SKM-1 treated with dmso at 0.1 percent for 144 hours (cell line): ENCODE measurements around the gene RSPO1.

Experiments
- DNase-seq: peaks from one replicate; lab custom pipeline; 2025; ENCODE audit not compliant: unreplicated experiment; lab: John Stamatoyannopoulos, UW

Gene RSPO1

DNA sequence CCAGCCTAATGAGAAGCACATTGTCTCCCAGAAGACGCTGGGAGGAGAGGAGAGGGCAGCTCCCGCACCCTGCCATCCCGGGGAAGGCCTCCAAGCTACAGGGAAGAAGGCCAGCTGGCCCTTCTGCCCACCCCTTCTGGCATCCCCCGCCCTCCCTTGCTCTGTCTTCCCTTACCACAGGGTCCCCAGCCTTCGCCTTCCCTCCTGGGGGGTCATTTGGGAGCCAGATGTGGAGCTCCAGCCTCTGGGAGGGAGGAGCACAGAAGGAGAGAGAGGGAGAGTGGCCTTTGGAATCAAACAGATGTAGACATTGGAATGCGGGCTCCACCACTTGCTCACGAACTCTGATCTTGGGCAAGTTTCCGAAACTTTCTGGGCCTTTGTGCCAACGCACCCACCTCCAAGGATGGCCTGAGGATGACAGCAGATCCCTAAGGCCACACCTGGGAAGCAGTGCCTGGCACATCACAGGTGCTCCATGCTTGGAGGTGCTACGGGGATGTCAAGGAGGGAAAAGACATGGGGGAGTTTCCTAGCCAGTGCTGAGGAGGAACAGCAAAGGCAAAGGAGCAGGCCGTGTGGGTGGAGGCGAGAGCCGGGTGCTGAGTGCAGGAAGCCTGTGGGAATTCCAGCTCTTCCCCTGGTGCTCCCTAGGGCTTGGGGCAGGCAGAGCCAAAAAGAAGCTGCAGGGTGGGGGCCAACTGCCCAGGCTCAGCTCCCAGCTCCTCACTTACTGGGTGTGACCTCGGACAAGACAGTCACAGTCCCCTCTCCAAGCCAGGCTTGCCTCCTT is 23.1 kb upstream of the RSPO1 start:
- no peak for DNase-seq

DNA sequence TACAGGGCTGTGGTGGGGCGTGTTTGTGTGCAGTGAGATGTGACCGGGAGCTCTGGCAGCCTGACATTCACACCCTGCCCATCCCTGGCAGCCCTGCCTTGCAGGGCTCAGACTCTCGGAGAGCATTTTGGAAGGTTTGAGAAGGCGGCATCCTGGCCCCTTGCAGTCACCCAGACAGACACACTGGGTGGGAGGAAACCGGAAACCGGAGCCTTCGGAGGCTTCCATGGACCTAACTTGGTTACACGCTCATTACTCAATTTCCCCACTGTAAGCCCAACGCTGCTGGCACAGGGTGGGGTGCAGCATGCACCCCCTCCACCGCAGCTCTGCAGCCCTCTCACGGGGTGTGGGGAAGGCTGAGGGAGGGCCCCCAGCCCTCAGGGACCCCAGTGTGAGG is 22.2 kb upstream of the RSPO1 start:
- DNase-seq = no peak

DNA sequence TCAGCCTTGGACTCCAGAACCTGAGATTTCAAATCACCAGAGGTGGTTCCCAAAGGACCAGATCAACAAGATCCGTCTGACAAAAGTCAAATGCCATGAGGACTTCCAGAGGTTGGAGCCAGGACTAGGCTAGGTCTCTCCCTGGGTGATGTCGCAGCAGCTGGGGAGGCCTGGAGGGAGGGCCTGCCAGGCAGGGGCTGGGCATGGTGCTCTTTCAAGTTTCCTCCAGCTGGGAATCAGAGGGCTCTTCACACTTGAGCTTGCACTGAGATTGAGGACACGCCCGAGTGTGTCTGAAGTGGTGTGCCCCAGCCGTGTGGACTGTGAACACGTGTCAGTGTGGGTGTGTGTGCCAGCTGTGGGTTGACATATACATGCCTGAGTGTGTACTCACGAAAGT is 21.3 kb upstream of the RSPO1 start:
- no peak for DNase-seq

DNA sequence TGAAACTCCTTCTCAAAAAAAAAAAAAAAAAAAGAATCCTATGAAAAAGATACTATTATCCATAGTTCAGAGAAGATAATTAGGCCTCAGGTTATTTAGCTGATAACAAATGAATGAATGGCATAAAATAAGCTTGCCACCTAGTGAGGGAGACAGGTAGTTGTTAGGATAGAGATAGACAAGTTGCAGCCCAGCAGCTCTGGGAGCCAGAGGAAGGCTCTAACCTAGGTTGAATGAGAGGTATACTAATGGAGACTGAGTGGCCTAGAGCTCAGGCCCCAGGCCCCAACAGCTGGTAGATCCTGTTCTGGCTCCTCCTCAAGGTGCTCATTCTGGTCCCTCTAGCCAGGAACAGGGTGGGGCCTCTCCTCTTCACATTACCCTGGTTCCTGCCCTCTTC is 20.6 kb upstream of the RSPO1 start:
- DNase-seq = no peak

DNA sequence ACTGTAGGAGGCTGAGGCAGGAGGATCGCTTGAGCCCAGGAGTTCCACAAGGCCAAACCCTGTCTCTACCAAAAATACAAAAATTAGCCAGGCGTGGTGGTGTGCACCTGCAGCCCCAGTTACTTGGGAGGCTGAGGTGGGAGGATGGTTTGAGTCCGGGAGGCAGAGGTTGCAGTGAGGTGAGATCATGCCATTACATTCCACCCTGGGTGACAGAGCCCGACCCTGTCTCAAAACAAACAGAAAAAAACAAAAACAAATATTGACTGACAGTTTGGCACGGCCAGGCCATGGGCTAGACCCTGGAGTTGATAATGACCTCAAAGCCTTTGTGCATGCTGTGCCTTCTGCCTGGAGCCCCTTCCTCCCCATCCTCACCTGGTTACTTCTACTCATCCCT is 19.2 kb upstream of the RSPO1 start:
- DNase-seq = no peak

DNA sequence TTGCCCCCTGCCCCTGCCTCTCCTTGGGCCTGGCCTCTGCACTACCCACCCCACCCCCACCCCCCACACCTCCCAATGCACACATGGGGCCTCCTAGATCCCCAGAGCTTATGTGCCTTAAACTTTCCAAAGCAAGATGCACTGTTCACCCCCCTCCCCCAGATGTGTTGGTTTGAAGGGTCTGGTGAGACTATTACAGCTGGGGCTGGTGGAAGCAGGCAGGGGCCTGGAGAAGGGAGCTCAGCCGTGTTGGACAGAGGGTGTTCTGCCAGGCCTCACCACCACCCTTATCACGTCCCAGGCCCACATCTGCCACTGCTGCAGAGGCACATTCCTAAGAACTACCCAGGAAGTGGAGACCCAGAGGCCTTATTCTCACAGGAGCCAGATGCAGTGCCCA is 18.3 kb upstream of the RSPO1 start:
- DNase-seq = no peak

DNA sequence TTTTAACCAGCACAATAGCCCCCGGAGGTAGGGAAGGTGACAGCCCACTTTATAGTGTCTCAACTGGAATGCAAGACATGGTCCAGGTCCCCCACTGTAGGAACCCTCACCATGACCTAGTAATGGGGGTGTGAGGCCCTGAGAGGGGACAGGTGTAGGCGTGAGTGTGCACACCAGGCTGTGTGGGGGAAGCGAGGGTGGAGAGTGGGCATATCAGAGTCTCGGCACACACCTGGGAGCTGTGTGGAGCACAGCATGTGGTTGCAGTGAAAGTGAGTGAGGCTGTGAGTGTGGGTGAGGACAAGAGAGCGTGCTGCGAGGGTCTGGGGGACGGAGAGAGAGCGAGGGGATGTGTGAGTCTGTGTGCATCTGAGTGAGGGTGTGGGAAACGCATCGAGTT is 17.1 kb upstream of the RSPO1 start:
- DNase-seq = no peak

DNA sequence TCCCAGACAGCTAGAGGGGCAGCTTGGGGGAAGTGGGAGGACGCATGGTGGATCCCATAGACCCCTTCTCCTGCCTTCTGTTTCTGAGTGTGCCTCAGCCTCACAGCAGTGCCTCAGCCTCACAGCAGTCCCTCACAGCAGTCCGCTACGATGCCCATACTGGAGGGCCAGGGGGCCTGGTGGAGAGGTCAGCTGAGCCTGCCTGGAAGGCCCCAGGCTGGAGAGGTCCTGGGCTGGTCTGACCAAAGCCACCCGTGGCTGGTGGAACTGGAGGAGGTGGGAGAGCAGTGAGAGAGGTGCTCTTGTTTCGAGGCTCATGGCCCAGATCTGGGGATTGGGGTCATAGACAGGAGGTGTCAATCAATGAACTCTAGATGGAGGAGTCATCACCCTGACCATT is 16.0 kb upstream of the RSPO1 start:
- no peak for DNase-seq

DNA sequence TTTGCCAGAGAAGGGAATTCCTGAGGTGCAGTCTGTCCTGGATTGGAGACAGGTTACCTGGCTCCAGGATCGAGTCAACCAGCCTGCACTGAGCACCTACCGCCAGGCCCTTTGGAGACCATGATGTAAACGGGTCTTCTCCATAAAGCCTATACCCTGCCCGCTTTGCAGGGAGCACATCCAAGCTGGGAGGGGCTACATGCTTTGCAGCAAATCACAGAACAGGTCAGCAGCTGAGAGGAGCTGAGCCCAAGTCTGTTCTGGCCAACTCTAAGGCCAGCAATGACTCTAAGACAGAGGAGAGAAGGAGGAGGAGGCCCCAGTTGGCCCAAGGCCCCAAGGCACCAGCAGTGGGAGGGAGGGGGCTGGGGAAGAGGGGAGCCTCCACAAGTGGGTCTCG is 15.5 kb upstream of the RSPO1 start:
- no peak for DNase-seq

DNA sequence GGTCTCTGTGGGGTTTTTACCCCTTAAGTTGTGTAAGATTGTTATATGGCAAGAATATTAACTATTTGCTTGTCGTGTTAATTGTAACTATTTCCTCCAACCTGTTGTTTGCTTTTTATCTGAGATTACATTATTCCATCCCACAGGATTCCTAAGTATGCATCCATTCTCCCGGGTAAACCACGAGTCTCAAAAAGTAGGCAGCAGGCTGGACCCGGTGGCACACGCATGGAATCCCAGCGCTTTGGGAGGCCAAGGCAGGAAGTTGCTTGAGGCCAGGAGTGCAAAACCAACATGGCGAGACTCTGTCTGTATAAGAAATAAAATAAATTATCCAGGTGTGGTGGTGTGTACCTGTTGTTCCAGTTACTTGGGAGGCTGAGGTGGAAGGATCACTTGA is 12.6 kb upstream of the RSPO1 start:
- no peak for DNase-seq

DNA sequence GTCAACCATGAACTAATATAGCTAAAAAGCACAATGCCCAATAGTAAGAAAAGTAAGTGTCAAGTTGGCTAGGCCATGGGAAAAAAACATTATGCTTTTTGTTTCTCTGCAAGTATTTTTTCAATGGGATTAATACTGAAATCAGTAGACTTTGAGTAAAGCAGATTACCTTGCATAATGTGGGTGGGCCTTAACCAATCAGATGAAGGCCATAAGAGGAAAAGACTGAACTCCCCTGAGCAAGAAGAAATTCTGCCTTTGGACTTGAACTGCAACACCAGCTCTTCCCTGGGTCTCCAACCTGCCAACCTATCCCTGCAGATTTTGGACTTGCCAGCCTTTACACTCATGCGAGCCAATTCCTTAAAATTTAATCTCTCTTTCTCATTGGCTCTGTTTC is 6.4 kb upstream of the RSPO1 start:
- DNase-seq = no peak

DNA sequence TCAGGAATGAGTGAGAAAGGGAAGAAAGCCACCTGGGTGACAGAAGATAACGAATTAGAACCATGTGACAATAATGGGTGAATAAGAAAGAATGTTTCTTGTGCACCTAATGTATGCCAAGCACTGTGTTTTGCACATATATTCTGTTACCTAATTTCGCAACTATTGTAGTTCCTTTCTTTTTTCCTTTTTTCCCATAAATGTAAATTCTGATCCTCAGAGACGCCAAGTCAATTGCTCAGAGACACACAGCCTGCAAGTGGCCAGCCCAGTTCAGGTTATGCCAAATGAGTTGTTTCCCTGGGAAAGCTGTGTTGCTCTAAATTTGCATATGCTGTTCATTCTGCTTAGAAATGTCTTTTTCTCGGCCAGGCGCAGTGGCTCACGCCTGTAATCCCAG is 1.7 kb upstream of the RSPO1 start:
- no peak for DNase-seq

DNA sequence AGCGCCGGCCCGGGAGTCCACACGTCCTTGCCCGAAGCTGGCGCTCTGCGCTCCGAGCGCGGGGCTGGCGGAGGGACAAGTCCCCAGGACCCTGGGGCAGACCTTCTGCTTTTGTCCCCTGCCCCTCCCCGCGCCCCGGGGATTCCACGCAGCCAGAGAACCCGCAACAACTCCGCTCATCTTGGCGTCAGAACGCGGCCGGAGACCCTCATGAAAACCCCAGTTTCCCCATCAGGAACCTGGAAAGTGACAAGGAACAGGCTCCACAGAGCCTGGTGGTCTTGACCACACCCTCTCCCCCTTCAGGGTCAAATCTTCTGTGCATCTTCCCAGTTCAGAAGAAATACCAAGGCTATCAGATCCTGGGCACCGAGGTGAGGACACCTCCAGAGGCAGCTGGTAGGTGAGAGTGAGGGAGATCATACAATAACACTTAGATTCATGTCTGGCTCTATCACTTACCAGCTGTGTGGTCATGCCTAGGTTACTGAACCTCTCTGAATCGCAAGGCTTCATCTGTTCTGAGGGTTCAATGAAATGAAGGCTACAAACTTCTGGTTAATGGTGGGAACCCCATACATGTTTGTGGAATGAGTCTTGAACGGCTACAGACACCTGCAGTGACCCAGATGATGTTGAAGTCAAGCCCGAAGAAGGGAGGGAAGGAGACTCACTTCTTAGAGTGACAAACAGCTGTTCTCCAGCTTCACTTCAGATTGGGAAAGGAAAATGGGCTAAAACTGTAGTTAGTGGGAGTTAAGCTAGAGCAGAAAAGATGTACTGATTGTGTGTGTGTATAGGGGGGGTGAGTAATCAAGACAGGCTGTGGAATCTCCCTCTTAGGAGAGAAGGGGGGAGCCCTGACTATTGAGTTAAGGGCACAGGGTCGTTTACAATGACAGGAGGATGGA is 555 bp upstream of the RSPO1 start:
- DNase-seq = no peak

DNA sequence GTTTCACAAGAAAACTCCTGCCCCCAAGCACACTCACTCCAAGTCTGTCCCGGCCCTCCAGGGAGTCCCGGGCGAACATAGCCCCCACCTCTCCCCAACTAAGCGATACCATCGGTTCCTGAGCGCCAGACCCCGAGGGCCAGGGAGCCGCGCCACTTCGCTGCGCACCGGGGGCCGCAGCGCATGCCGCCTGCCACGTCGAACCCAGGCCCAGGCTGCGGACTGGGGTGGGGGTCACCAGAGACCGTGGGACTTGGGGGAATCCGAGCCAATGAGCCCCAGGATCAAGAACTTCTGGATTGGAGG is 801 bp downstream of the RSPO1 start:
- DNase-seq = no peak

DNA sequence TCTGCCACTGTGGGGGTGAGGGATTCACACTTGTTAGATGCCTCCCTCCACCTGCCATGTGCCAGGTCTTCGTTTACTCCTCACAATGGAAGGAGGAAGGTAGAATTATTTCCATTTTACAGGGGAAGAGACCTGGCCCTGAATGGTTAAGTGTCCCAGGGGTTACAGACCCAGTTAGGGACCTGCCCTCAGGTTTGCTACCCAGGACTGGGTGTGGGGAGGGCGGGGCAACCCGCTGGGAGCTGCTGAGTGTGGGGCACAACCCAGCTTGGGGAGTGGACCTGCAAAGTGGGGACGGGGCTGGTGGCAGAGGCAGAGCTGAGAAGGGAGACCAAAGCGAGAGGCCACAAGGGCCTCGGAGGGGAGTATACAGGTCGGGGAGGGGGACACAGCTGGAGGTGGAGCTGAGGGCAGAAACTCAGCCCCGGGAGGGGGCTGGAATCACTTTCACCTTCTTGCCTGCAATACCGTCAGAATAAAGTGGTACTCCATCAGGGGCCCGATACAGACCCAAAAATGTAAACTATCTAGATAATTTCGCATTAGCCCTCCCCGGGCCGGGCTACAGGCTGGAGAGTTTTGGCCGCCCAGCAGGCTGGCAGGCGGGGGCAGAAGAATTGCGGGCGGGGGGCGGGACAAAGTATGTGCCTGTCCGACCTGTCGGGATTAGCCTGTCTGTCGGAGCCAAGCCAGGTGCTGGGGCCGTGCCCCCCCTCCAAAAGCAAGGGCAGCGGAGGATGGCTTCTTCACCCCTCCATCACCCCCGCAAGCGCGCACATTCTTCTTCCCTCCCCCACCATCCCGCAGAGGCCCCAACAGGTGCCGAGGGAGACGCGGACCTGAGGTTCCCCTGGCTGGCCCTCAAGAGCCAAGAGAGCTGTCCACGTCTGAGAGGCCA is 1.4 kb downstream of the RSPO1 start:
- DNase-seq = no peak

DNA sequence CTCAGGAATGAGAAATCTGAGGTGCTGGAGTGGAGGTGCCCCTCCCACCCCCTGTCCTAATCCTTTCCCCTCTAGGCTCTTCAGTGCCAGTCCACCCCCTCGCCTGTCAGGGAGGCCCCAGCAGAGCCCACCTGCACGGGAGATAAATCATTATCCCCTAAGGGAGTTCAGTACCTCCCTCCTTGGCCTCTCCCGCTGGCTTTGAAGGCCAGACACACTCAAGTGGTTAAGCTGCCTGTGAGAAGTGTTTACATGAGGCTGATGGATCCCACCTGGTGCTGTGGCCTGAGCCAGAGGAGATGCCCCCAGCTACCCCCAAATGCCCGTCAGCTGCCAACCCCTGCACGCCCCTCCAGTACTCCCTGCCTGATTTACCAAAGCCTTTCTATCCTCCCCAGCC is 3.7 kb downstream of the RSPO1 start:
- no peak for DNase-seq

DNA sequence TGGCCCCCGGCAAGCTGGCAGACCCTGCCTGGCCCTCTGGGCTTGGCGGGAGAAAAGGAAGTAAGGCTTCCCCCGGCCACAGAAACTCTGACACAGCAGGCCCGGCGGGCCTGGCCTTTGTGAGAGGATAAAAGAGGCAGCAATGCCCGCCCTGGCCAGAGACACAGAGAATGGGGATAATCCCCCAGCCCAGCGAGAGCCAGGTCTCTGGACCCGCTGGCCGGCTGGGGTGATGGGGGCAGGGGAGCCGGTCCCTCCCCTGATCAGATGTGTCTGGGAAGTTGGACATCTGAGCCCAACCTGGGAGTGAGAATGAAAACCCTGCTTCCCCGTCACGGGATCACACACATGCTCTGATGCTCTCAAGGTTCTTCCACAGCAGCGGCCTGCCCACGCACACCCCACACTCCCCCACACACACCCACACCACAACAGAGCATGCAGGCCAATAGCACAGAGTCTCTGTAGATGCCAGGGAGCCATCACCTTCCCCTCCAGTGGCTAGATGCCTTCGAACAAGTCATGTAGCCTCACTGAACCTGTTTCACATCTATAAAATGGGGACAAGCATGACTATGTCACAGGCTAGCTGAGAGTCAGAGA is 4.2 kb downstream of the RSPO1 start:
- no peak for DNase-seq

DNA sequence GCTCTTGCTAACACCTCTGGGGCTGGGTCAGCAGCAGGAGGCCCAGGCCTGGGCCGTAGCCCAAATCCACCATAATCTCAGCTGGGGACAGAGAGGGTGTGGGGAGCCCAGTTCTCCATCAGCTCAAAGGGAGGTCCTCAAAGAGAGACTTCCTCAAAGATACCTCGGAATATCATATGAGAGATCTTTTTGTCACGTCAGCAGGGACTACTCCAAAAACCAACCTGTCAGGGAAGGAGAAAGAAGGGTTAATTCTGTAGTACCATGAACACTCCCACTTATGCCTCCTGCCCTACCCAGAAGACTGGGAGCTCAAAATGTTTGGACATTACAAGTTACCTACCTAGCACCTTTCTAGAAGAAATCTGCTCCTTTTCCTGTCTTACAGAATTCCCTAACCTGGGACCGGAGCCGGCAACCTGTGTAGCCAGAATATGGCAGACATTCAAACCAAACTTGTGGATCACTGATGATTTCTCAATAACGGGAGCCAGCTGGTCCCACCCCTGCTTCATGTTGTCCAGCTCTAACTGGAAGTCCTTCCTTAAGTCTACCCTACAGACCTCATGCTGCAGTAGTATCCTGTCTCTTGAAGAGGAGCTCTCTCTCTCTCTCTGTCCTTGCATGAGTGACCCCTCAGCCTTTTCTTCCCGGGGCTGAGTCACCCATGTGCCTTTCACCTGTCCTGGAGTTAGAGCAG is 4.8 kb downstream of the RSPO1 start:
- DNase-seq = no peak

DNA sequence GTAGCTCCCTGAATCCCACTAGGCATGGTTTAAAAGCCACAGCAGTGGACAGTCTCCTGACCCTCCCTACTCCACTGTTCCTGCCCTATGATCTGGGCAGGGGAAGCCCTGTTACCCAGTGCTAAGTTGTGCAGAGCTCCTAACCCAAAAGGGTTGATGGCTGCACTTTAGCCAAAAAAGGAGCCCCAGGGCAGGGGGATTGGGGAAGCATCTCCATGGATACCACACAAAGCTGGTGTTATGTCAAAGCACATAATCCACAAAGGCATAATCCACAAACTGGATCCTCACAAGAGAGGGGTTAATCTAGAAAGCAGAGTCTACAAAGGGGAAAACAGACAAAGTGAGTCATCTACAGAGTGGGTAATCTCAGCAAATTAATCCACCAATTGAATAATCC is 5.7 kb downstream of the RSPO1 start:
- no peak for DNase-seq

DNA sequence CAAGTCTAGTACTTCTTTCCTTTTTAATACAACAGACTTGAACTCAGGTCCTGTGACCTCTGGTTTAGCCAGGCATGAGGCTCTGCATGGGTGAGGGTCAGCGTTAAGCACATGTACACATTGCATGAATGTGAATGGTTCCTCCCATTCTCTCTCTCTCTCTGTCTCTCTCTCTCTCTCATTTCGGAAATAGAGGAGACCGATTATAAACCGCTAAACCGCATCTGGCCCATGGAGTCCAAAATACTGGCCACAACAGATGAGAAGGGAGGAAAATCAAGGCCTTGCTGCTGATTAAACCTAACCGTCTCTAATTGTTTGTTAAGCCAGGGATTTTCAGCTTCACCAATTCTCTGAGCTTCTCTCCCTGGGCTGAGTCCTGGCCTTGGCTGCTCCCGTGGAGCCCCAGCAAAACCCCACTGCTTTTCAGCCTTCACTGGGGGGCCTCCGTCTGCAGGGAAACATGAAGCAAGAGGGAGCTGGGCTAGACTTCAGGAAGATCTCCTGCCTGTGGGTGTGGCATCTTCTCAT is 6.6 kb downstream of the RSPO1 start:
- DNase-seq = no peak
